ENCODE data around the gene ZMYND8.
"Not testable (repeated sequence)": the region's sequence is repeated elsewhere in the genome, so short reads cannot be mapped to it uniquely, and the experiment has no call there.

The ZMYND8 gene

DNA sequence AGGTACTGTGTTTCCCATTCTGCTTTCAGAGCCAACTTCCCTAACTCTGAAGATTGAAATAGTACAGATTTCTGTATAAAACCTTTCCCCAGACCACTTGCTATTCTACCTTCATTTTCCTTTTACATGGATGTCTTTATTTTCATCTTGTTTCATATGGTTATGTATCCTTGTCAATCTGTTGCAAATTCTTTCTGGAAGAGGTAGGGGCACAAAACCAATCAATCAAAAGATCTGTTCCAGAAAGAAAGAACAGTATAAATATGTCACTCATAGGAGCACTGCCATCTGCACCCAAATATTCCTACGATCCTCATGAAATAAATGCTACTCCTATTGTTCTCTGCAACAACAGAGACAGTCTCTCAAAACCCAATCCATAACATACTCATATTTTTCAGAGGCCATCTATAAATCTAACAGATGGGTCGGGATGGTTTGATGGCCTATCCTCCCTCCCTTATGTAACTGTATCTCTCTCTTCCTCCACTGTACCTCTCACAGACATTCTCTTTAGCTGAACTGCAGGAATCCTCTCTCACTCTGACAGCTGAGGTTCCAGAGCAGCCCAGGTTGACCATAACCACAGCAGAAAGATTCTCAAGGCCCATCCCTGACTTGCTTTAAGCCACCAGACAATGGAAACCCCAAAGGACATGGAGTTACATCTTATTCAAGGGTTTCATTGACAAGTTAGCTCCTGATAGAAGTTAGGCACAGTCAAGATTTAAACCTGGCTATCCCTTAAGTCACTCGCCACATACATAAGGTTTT is 112.8 kb downstream of the ZMYND8 start:
- no peak for DNase-seq

DNA sequence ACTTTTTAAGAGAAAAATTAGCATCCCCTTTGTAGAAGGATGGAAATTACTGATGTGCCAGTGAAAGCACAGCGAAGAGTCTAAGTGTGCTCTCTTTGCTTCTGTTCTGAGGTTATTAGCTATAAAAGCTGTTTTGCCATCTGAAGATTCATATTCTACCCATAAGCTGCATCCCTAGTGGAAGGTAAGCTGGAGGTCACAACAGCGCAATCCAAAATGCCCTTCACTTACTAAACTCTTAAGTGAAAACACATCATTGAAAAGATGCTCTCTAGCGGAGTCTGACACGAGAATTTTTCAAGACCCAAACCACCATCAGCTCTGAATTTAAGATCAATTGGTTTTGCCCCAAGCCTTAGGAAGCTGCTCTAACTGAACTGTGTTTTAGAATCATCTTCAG is 113.5 kb downstream of the ZMYND8 start:
- DNase-seq: no peak

DNA sequence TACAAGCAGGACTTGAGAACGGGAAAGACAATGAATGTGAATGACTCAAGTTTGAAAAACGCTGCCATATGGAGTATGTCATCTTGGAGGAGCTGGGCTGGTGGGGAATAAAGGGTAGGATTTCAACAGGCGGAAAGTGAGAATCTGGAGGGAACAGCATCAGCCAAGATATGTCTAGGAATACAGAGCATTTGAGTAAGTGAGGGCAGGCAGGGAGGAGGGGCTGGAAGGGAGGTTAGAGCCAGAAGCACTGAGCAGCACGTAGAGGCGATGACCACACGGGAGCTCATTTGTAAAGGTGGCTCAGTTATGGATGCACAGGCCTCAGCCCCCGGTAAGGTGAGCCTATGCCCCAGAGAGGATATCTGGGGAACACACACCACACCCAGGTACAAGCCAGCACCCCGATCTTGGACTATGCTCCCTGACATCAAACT is 115.1 kb downstream of the ZMYND8 start:
- no peak for DNase-seq

DNA sequence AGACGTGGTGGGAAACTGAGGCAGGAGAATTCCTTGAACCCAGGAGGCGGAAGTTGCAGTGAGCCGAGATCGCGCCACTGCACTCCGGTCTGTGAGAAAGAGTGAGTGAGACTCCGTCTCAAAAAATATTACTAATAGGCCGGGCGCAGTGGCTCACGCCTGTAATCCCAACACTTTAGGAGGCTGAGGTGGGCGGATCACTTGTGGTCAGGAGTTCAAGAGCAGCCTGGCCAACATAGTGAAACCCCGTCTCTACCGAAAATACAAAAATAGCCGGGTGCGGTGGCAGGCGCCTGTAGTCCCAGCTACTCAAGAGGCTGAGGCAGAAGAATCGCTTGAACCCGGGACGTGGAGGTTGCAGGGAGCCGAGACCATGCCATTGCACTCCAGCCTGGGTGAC is 116.4 kb downstream of the ZMYND8 start:
- DNase-seq: not testable (repeated sequence)

DNA sequence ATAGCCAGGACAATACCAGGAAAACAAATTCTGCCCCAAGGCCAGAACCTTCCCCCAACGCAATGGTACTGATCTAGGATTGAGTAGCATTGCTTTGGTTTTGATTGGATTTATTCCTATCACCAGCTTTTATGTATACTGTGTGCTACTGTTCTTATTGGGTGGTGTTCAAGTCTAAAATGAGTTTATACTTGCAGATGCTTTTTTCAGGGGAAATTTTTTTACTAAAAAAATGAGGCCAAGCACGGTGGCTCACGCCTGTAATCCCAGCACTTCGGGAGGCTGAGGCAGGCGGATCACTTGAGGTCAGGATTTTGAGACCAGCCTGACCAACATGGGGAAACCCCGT is 116.8 kb downstream of the ZMYND8 start:
- no peak for DNase-seq

DNA sequence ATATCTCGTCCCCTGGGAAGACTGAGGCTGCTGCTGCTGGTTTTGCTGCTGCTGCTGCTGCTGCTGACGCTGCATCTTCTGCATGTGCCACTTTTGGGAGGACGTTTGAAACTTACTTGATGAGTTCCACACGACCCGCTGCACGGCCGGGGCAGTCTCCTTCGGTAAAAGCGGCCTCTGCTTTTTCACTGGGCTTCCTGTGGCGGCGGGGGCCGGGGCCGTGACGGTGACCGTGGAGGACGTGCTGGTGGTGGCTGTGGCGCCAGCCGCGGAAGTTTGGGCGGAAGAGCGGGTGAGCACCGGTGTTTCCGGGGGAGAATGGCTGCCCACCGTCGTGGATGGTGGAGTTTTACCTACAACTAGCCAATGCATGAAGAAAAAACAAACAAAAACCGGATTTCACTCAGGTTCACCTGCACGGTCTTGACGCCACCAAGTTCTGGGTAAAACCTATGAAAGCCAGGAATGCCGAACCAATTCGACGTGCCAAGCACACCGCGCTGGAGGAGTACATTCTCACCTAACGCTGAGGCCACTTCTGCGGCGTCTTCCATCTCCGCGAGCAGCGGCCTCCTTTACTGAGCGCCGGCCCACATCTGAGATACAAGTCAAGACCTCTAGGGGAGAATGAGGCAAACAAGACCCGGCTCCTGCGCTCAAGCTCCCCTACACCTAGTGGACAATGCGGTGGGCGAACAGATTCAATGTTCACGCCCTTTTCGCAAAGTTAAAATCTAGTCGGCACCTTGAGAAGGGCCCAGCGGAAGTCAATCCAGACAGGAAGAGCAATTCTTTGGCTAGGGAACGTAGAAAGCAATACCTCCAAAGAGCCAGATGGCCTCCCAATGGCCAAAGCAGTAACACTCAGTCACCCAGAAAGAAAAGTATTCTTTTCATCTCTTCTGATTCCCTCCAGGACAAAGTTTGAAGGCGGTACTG is 117.5 kb downstream of the ZMYND8 start:
- no peak for DNase-seq

DNA sequence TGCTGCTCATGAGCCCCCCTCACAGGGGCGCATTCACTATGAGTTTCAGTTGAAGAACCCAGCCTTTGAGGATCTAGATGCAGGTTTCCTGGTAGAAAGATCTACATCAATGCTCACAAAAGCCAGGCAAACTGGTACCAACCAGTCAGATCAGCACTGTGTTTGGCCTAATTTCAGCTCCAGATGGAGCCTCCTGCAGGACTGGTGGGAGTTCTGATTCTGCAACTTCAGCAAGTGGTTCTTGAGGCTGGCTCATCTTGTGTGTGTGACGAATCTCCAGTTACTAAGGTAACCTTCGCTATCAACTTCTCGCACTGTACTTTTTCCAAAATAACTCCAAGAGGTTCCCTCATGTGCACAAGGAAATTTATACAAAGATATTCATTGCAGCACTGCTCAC is 118.8 kb downstream of the ZMYND8 start:
- no peak for DNase-seq

DNA sequence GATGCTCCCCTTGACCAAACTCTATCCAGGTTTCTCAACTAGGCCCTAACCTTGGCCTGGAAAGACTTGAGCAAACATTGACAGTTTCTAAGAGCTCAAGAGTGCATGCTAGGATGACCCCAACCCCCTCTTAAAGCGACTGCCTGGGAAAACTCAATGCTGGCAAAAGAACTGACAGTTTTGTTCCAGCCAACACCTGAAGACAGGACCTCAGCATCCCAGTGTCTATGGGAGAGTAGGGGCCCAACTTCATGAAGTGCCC is 119.9 kb downstream of the ZMYND8 start:
- no peak for DNase-seq

DNA sequence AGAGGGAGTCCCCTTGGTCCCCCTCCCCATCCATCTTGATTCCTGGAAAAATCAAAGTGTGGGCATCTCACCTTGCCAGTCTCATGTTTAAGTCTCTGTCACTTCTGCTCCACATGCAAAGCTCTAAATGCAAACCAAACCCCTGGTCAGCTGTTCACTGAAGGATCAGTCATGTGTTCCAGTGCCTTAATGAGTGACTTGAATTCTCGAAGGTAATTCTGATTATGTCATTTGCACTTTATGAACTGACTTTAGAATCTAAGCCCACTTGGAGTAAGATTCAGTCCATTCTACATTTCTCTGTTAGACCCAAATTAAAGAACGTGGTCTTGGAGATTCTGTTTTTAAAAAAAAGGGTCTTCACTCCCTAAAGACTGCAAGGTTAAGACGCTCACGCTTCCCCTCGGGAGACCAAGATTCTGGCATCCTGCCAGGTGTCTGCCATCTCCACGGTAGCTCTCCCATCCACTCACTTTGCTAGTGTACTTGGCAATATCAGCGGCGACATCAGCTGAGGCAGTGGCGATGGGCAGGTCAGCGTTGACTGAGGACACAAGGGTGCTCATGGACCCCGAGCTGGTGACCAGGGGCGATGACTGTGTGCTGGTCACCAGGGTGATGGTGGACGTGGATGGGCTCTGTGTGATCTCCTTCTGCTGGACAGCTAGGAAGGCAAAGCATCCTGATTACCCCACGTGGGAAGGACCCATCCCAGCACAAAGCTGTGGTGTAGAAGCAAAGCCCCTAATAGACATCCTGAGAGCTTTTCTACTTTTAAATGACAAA is 120.5 kb downstream of the ZMYND8 start:
- DNase-seq: no peak

DNA sequence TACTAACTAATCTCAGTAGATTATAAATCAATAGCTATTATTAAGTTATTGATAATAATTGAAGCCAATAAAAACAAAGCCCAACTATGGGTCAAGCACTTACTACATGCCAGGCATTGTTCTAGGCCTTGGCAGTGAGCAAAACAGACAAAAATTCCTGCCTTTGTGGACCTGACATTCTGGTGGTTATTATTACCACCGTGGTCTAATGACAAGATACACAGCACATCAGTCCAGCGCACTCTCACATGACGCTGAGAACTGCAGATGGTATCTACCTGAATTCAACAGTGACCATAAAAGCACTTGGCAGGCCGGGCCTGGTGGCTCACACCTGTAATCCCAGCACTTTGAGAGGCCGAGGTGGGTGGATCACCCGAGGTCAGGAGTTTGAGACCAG is 121.4 kb downstream of the ZMYND8 start:
- DNase-seq: no peak

DNA sequence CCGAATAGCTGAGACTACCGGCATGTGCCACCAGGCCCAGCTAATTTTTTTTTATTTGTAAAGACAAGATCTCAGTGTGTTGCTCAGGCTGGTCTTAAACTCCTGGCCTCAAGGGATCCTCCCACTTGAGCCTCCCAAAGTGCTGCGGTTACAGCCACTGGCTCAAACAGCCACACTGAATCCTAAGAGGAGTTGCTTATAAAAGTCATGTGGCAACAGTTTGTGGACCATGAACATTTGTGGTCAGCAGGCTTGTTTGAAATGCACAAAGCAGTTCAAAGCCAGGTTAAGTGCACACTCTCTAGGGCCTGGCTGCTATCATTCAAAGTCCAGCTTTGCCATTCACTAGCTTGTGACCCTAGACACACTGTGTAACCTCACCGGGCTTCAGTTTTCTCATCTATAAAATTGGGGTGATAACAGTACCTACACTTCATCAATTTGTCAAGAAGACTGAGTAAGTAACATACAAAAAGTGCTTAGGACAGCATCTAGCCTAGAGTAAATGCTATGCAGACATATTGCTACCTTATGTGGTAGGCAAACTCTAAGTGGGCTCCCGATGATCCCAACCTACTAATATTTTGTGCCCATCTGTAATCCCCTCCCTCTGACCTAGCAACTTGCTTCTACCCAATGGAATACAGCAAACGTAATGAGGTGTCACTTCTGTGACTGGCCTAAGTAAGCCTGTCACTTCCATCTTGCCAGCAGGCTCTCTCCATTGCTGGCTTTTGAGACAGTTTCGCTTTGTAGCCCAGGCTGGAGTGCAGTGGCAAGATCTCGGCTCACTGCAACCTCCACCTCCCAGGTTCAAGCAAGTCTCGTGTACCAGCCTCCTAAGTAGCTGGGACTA is 122.9 kb downstream of the ZMYND8 start:
- no peak for DNase-seq

DNA sequence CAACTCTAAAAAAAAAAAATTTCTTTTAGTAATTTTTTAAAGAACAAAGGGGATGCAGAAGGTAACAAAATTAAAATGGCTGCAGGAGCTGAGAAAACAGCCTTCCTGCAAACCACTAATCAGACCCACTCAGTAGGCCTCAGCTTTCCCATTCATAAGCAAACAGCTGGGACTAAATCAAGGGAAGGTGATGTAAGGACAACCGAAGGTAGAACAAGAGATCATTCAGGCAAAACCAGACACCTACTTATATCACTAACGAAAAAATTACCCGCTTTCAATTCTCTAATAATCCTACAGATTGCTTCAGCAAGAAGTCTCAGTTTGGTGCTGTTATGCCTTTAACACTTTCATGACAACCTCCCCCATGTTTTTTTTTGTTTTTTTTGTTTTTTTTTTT is 124.0 kb downstream of the ZMYND8 start:
- DNase-seq: no peak

DNA sequence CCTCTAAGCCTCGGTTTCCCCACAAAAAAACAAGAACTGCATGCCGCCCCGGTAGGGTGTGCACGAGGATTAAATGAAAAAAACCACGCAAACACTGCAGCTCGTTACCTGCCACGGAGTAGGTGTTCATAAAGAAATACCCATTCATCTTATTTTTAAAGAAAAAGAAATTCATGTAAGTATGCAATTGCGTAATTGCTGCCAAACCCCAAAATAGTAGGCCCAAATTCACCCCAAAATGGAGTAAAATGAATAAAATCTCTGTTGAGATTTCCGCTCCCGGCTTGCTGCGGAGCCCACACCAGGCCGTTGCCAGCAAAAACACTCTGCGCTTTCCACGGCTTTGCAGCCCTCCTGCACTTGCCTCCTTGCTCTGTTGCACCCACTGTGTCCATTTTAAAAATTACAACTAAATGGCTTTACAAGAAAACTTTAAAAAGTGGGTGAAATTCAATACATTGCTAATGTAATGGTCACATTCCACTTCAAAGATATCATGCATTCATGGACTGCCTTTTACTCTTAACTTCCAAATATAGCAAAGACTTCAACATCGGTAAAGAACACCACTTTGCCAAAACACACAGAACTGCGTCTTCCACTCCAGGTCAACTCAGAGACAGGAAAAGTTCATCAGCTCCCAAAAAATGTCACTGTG is 125.0 kb downstream of the ZMYND8 start:
- no peak for DNase-seq

DNA sequence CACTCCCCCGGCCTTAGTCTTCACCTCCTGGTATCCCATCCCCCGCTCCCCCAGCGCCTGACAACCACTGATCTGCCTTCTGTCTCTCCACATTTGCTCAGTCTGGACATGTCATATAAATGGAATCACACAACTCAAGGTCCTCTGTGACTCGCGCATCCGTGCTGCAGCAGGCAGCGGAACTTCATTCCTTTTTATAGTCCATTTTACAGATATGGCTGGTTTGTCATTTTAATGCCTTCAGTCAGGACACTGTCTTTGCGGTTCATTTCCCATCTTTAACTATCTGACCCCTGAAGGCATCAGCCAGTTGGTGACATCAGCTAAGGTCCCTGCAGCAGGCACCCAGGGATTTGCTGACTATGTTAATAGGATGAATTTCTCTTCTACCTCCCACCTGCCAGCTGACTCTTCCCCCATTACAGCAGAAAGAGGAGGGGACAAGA is 125.7 kb downstream of the ZMYND8 start:
- no peak for DNase-seq

DNA sequence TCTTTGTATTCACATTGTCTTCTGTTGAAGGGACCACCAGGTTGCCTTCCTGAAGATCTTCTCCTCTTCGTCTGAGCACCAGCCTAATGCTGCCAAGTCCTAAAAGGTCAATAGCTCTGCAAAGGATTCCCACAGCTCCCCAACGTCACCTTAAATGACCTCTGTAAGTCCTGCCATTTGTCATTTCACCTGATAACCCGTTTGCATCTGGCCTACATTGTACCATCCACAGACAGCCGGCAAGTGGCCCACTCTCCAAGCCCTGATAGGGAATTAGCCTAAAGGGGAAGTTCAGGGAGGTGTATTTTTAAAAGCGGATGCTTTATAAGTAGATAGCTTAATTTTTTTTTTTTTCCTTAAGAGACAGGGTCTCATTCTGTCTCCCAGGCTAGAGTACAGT is 127.8 kb downstream of the ZMYND8 start:
- DNase-seq: no peak

DNA sequence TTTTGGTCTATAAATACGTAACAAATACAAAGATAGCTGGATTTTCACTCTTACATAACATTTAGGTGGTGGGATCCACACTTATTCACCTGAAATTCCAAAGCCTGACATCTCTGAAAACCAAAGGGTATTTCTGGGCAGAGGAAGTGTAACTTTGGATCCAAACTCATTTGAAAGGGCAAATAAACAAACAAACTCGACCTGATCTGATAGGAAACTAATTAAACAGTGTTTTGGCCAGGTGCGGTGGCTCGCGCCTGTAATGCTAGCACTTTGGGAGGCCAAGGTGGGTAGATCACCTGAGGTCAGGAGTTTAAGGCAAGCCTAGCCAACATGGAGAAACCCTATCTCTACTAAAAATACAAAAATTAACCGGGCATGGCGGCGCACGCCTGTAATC is 128.9 kb downstream of the ZMYND8 start:
- no peak for DNase-seq

DNA sequence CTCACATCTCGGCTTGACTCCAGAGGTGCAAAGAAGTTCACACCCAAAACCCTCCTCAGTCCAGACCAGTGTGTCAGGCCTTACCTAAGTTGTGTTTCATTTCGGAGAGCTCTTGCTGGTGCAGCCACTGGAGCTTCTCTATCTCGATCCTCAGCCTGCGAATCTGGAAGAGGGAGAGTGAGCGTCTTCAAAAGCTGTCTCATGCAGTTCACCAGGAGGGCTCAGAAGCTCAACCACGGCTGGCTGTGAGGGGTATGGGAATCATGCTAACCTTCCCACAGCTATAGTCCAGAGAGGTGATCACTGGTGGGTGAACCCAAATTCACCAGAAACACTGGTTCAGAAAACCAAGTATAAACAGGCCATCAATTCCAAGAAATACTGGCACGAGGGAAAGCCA is 129.4 kb downstream of the ZMYND8 start:
- no peak for DNase-seq

DNA sequence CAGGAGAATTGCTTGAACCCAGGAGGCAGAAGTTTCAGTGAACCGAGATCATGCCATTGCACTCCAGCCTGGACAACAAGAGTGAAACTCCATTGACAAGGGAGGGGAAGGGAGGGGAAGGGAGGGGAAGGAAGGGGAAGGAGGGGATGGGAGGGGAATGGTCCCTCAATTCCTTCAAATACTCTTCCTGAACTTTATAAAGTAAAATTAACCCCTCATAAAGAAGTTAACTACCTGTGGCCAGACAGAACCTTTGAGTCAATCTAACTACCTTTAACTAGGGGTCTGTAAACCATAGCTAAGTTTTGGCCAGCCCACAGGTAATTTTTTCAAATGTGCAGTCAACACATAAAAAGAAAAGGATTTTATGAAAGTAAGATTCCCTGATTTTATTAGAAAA is 131.0 kb downstream of the ZMYND8 start:
- DNase-seq: no peak

DNA sequence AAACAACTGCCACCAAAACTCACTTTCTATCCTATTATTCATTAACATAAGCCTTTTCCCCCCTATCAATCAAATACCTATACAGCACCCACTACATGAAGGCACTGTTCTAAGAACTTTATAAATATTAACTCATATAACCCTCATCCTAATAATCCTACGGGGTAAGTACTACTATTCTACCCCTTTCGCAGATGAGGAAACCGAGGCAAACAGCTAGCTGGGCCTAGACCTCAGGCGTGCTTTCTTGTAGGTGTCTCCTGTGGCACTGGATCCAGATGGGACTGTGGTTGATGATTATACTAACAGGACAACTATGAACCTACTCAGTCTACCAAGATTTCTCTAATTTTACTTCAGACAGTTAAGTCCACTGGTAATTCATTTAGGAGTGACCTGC is 131.6 kb downstream of the ZMYND8 start:
- DNase-seq: no peak

DNA sequence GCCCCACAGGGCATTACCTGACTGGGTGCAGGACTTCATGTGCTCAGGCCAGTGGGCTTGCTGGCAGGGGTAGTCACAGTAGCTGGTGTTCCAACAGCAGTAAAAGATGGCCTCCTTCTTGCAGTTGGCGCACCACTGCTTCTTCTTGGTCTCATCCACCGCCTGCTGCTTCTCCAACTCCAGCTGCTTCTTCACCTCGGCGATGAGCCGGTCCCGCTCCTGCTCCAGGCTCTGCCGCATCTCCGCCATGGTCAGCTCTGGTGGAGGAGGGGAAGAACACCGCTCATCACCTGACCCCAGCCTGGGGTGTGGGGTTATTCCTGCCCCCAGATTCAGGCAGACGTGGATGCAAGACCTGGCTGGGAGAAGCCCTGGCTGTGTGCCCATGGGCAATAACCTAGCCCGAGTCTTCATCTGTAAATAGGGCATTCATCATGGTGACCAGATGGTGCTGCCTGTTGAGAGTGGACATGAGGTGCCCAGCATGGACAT is 132.2 kb downstream of the ZMYND8 start:
- DNase-seq: no peak

DNA sequence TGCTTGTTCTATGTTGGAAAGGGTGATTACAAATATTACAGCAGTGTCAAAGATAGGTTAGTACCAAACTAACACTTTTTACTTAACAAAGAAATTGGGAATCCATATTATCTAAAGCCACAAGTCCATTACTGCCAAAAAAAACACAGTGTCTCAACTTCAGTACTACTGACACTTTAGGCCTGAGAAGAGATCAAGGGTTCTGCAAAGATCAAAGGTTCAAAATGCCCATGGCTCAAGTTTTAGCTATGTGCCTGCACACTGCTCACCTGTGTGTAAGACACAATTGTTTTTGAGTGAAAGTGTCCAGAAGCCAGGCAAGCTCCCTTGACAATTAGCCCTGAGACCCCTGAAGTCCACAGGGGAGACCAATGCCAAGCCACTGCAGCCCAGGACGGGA is 132.6 kb downstream of the ZMYND8 start:
- no peak for DNase-seq
